SK-N-SH (cell line): ENCODE measurements around the gene WDR86. TPM values are rescaled to one million over a fixed set of nuclear protein-coding genes. Genes with fewer than 3 reads are reported as not detected.

Experiments used
- CTCF ChIA-PET: fragments of 300-600, 350-600 bp; formaldehyde crosslinking; extraction: SDS; loops from one replicate; lab custom pipeline; 2021; lab: Yijun Ruan, JAX
- POLR2A ChIA-PET: fragments of 350-600 bp; sonication (Branson Sonifier 250); formaldehyde crosslinking; extraction: SDS; loops from one replicate; lab custom pipeline; 2020; ENCODE audit warnings: antibody characterized with exemption, inconsistent platforms; lab: Yijun Ruan, JAX
- DNase-seq: peaks from one replicate; pipeline ENCODE4 v3.0.0; 2012
- H2AFZ ChIP-seq: fragments of 200-600 bp; sonication (generic); 2 replicates; pipeline ENCODE4 v1.8.1; 2016; ENCODE audit warnings: antibody characterized with exemption, mild to moderate bottlenecking, low read depth
- H3F3A ChIP-seq: fragments of 200-600 bp; sonication (generic); replicated peaks from 2 replicates; pipeline ENCODE3; 2016; ENCODE audit warnings: antibody characterized with exemption, mild to moderate bottlenecking; ENCODE audit not compliant: insufficient read depth
- H3K27ac ChIP-seq, 2 experiments: fragments of 200-500 bp in 1 of 2; fragments of 200-600 bp in 1 of 2; sonication (Bioruptor generic) in 1 of 2; sonication (generic), shearing (Covaris generic) in 1 of 2; 2 replicates each; pipeline versions ENCODE4 v1.5.1 to v1.6.1; 2014 to 2016; ENCODE audit warnings: low read depth in 2 of 2, inconsistent platforms in 1 of 2, low read length in 1 of 2, mild to moderate bottlenecking in 1 of 2, mixed read lengths in 1 of 2
- H3K27me3 ChIP-seq: fragments of 200-600 bp; sonication (generic), shearing (Covaris generic); 2 replicates; pipeline ENCODE4 v1.6.1; 2016; ENCODE audit warnings: mixed run types; ENCODE audit not compliant: insufficient read depth
- H3K36me3 ChIP-seq, 2 experiments: fragments of 200-500 bp in 1 of 2; fragments of 200-600 bp in 1 of 2; sonication (Bioruptor generic) in 1 of 2; sonication (generic) in 1 of 2; replicated peaks in 1 of 2; 2 replicates each; pipeline versions ENCODE3 to v1.5.1; 2014 to 2016; ENCODE audit warnings: low read length in 1 of 2, mild to moderate bottlenecking in 1 of 2; ENCODE audit not compliant: insufficient read depth in 2 of 2, control insufficient read depth in 1 of 2
- H3K4me1 ChIP-seq, 2 experiments: fragments of 200-500 bp in 1 of 2; fragments of 200-600 bp in 1 of 2; sonication (Bioruptor generic) in 1 of 2; sonication (generic), shearing (Covaris generic) in 1 of 2; 2 replicates each; pipeline versions ENCODE4 v1.5.1 to v1.6.1; 2014 to 2016; ENCODE audit warnings: low read depth in 1 of 2, low read length in 1 of 2, mixed run types in 1 of 2; ENCODE audit not compliant: insufficient read depth in 2 of 2, control insufficient read depth in 1 of 2
- H3K4me2 ChIP-seq: fragments of 200-600 bp; sonication (generic), shearing (Covaris generic); 2 replicates; pipeline ENCODE4 v1.6.1; 2017; ENCODE audit warnings: mixed run types
- H3K4me3 ChIP-seq, 2 experiments: fragments of 200-500 bp in 1 of 2; fragments of 200-600 bp in 1 of 2; sonication (Bioruptor generic) in 1 of 2; sonication (generic), shearing (Covaris generic) in 1 of 2; 2 replicates each; pipeline versions ENCODE4 v1.5.1 to v1.8.1; 2014 to 2016; ENCODE audit warnings: low read depth in 2 of 2, inconsistent platforms in 1 of 2, low read length in 1 of 2, mild to moderate bottlenecking in 1 of 2, mixed read lengths in 1 of 2, moderate library complexity in 1 of 2
- H3K79me2 ChIP-seq: fragments of 200-600 bp; sonication (generic); 2 replicates; pipeline ENCODE4 v1.8.1; 2017; ENCODE audit warnings: mild to moderate bottlenecking; ENCODE audit not compliant: insufficient read depth
- H3K9ac ChIP-seq: fragments of 200-600 bp; sonication (generic); 2 replicates; pipeline ENCODE4 v1.6.1; 2017; ENCODE audit warnings: mixed run types
- H3K9me2 ChIP-seq: fragments of 200-600 bp; sonication (generic); 2 replicates; pipeline ENCODE4 v1.6.1; 2017; ENCODE audit warnings: mixed run types
- H3K9me3 ChIP-seq: fragments of 200-600 bp; sonication (generic); 2 replicates; pipeline ENCODE4 v1.6.1; 2017; ENCODE audit warnings: mixed run types, mild to moderate bottlenecking, moderate library complexity
- H4K20me1 ChIP-seq: fragments of 200-600 bp; sonication (generic); 2 replicates; pipeline ENCODE4 v1.6.1; 2017; ENCODE audit warnings: mild to moderate bottlenecking, mixed run types; ENCODE audit not compliant: insufficient read depth
- CHD2 ChIP-seq: fragments of 150-350 bp; IDR thresholded peaks from 2 replicates; pipeline ENCODE4 v1.6.1; 2018; ENCODE audit warnings: low read length; ENCODE audit not compliant: partially characterized antibody
- FOXJ3 ChIP-seq: sonication (generic); formaldehyde crosslinking; IDR thresholded peaks from 2 replicates; pipeline ENCODE4 v1.5.1; 2020; ENCODE audit warnings: mild to moderate bottlenecking, missing genetic modification reagents
- FOXM1 ChIP-seq: IDR thresholded peaks from 2 replicates; pipeline ENCODE4 v1.4.0; 2012; ENCODE audit warnings: low read depth, mild to moderate bottlenecking
- GABPA ChIP-seq: IDR thresholded peaks from 2 replicates; pipeline ENCODE4 v1.4.0; 2012; ENCODE audit warnings: low read depth, mild to moderate bottlenecking
- GATA2 ChIP-seq: sonication (generic); formaldehyde crosslinking; IDR thresholded peaks from 2 replicates; pipeline ENCODE4 v1.5.0; 2020; ENCODE audit warnings: mild to moderate bottlenecking, missing genetic modification reagents
- JUND ChIP-seq: IDR thresholded peaks from 2 replicates; pipeline ENCODE4 v1.4.0; 2012
- NFIC ChIP-seq: IDR thresholded peaks from 2 replicates; pipeline ENCODE4 v1.4.0; 2012; ENCODE audit warnings: borderline replicate concordance
- NRF1 ChIP-seq: IDR thresholded peaks from 2 replicates; pipeline ENCODE4 v1.6.1; 2012; ENCODE audit warnings: low read depth, mild to moderate bottlenecking, low read length
- PBX3 ChIP-seq: IDR thresholded peaks from 2 replicates; pipeline ENCODE4; 2012
- RFX5 ChIP-seq: IDR thresholded peaks from 2 replicates; pipeline ENCODE4 v1.6.1; 2012; ENCODE audit warnings: mild to moderate bottlenecking, improper control_type of control experiment, low read length
- RXRA ChIP-seq: IDR thresholded peaks from 2 replicates; pipeline ENCODE4 v1.4.0; 2012; ENCODE audit warnings: low read depth, mild to moderate bottlenecking, borderline replicate concordance
- SIN3A ChIP-seq: IDR thresholded peaks from 2 replicates; pipeline ENCODE4 v1.6.1; 2012; ENCODE audit warnings: low read depth, mild to moderate bottlenecking, low read length, moderate library complexity, borderline replicate concordance
- SMC3 ChIP-seq: IDR thresholded peaks from 2 replicates; pipeline ENCODE4 v1.6.1; 2012; ENCODE audit warnings: low read depth, low read length, improper control_type of control experiment
- TAF1 ChIP-seq: IDR thresholded peaks from 2 replicates; pipeline ENCODE4 v1.6.1; 2012; ENCODE audit warnings: low read depth, mild to moderate bottlenecking, low read length, moderate library complexity, borderline replicate concordance
- TEAD4 ChIP-seq: IDR thresholded peaks from 2 replicates; pipeline ENCODE4 v1.4.0; 2012; ENCODE audit warnings: mild to moderate bottlenecking, borderline replicate concordance; ENCODE audit not compliant: insufficient read depth
- USF1 ChIP-seq: IDR thresholded peaks from 2 replicates; pipeline ENCODE4 v1.4.0; 2012; ENCODE audit warnings: low read depth, borderline replicate concordance
- YY1 ChIP-seq: IDR thresholded peaks from 2 replicates; pipeline ENCODE4 v1.4.0; 2012; ENCODE audit warnings: low read depth, mild to moderate bottlenecking
- ZBTB33 ChIP-seq: IDR thresholded peaks from 2 replicates; pipeline ENCODE4 v1.4.0; 2012; ENCODE audit warnings: low read depth, borderline replicate concordance
- WGBS: methylation state at CpG from one replicate; pipeline ENCODE4 v1.1.6; 2017; ENCODE audit warnings: low lambda C conversion rate; 5-methylcytosine and 5-hydroxymethylcytosine counted together
- polyA plus RNA-seq, 3 experiments: library from polyadenylated mRNA; depleted of rRNA; stranded (reverse); fragments of >200 nt; gene quantifications; 2 replicates each; pipeline ENCODE4 v1.2.3, GENCODE V29; 2012

Gene WDR86
- polyA plus RNA-seq, 1 of the 3 experiments (the other 2 are of a cell fraction) = 1.0 TPM

- CTCF ChIA-PET = interaction anchor here (0.6 to 2.2 kb wide), 3 partner anchors 9 to 117 kb away, joined by 3 to 5 read pairs (median 4); no protein-coding TSS in a partner anchor
- 95% methylated on average over 21 of the region's 25 CpGs for whole genome bisulfite sequencing
Measured at GRCh38 chr7:151431768-151432311, 22.0 kb upstream of the WDR86 start.

GRCh38 chr7:151431281-151431767 lies 21.5 kb upstream of the WDR86 start:
- no peaks in the 10 kb centered on the region for H3K27me3 ChIP-seq
- no peaks in the 10 kb centered on the region for H4K20me1 ChIP-seq
- no peaks in the 10 kb centered on the region for H3F3A ChIP-seq
- TF ChIP-seq YY1 (no peak), CHD2 (no peak), FOXM1 (no peak)
- TF ChIP-seq, all 33 proteins: peak for 0
- peaks cover 8 to 17% of the 10 kb centered on the region in 2 experiments; a peak in 1 of 4 replicates for H3K4me1 ChIP-seq
- POLR2A ChIA-PET = no interaction called here
- 68% methylated on average over 9 of the region's 13 CpGs for WGBS
- H3K9me2 ChIP-seq = no peaks in the 10 kb centered on the region
- no peak overlapping the region for H3K9ac ChIP-seq
- no peaks in the 10 kb centered on the region for H3K9me3 ChIP-seq
- DNase-seq = no peak
- H3K4me3 ChIP-seq = no peak overlapping the region
- no peaks in the 10 kb centered on the region for H3K36me3 ChIP-seq
- CTCF ChIA-PET = interaction anchor here (1.9 to 2.2 kb wide), 2 partner anchors 18 to 116 kb away, joined by 5 to 8 read pairs; no protein-coding TSS in a partner anchor
- no peak overlapping the region for H3K4me2 ChIP-seq
- H3K27ac ChIP-seq = no peak overlapping the region
- H3K79me2 ChIP-seq = no peaks in the 10 kb centered on the region
- no peak overlapping the region for H2AFZ ChIP-seq

More at GRCh38 chr7:151431768-151432311, 22.0 kb upstream of the WDR86 start:
- POLR2A ChIA-PET = no interaction called here
- Histone ChIP-seq H3K27ac (no peak overlapping the region), H3K4me1 (peaks cover 8 to 22% of the 10 kb centered on the region in 2 experiments; a peak in 2 of 4 replicates), H3K27me3 (no peaks in the 10 kb centered on the region), H3K9me2 (no peaks in the 10 kb centered on the region), H3K36me3 (no peaks in the 10 kb centered on the region), H3K9ac (no peak overlapping the region), H4K20me1 (no peaks in the 10 kb centered on the region), H2AFZ (no peak overlapping the region), H3F3A (no peaks in the 10 kb centered on the region), H3K4me3 (no peak overlapping the region), H3K4me2 (no peak overlapping the region), H3K9me3 (no peaks in the 10 kb centered on the region), H3K79me2 (no peaks in the 10 kb centered on the region)
- no peak for TF ChIP-seq JUND
- no peak for TF ChIP-seq CHD2
- no peak for TF ChIP-seq FOXJ3 (CRISPR knock-in tag)
- TF ChIP-seq PBX3 = no peak
- no peak for TF ChIP-seq SMC3
- no peak for TF ChIP-seq RFX5
- DNase-seq = no peak

GRCh38 chr7:151430391-151431205 lies 20.8 kb upstream of the WDR86 start:
- no peaks in the 10 kb centered on the region for H4K20me1 ChIP-seq
- no peaks in the 10 kb centered on the region for H3K9me2 ChIP-seq
- no peak overlapping the region for H3K4me3 ChIP-seq
- no peaks in the 10 kb centered on the region for H3K27me3 ChIP-seq
- peaks cover 8 to 11% of the 10 kb centered on the region in 2 experiments; a peak in 1 of 4 replicates for H3K4me1 ChIP-seq
- ChIA-PET POLR2A (no interaction called here), CTCF (interaction anchor here (0.7 to 2.2 kb wide), 7 partner anchors 9 to 375 kb away, joined by 3 to 8 read pairs (median 3); partner anchors contain the start of gene CRYGN)
- H3K4me2 ChIP-seq = no peak overlapping the region
- H3K9me3 ChIP-seq = no peaks in the 10 kb centered on the region
- H2AFZ ChIP-seq = no peak overlapping the region
- WGBS = 76% methylated on average over 15 of the region's 16 CpGs
- no peaks in the 10 kb centered on the region for H3K79me2 ChIP-seq
- H3F3A ChIP-seq = no peaks in the 10 kb centered on the region
- no peak overlapping the region for H3K9ac ChIP-seq
- no peak overlapping the region for H3K27ac ChIP-seq
- H3K36me3 ChIP-seq = no peaks in the 10 kb centered on the region
- no peak for DNase-seq
- TF ChIP-seq NFIC (no peak), SIN3A (no peak), NRF1 (no peak), ZBTB33 (no peak), USF1 (no peak), GATA2 (no peak), RXRA (no peak), GABPA (no peak), TEAD4 (no peak), TAF1 (no peak)
